Peyer's patch (tissue), 4 donors: ENCODE results near the gene DTX3L.

Source experiments
- POLR2A ChIP-seq, 2 donors: fragments of 450-650 bp; IDR thresholded peaks; one replicate each; pipeline ENCODE4 v1.5.1; 2017; ENCODE audit warnings: antibody characterized with exemption in 2 of 2, mild to moderate bottlenecking in 2 of 2, moderate library complexity in 2 of 2
- TF ChIP-seq, protein P1 (sequence below), 6 experiments: fragments of 450-650 bp in 4 of 6; fragments of 200-600 bp in 2 of 6; sonication (generic) in 1 of 6; IDR thresholded peaks; one replicate each; pipeline ENCODE4 v1.5.1; 2017 to 2019; ENCODE audit warnings: antibody characterized with exemption in 6 of 6, mild to moderate bottlenecking in 3 of 6, moderate library complexity in 1 of 6

DNA sequence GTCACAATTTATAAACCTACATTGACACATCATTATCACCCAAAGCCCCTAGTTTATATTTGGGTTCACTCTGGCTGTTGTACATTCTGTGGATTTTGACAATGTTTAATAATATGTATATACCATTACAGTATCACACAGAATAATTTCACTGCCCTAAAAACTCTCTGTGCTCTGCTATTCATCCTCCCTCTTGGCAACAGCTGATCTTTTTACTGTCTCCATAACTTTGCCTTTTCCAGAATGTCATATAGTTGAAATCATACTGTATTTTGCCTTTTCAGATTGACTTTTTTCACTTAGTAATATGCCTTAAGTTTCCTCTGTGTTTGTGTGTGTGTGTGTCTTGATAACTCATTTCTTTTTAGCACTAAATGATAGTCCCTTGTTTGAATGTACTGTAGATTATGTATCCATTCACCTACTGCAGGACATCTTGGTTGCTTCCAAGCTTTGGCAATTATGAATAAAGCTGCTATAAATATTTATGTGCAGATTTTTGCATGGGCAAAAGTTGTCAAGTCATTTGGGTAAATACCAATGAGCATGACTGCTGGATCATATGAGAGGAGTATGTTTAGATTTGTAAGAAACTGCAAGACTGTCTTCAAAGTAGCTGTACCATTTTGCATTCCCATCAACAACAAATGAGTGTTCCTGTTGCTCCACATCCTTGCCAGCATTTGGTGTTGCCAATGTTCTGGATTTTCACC lies 22.8 kb downstream of the DTX3L start:
- TF ChIP-seq, protein P1, sequence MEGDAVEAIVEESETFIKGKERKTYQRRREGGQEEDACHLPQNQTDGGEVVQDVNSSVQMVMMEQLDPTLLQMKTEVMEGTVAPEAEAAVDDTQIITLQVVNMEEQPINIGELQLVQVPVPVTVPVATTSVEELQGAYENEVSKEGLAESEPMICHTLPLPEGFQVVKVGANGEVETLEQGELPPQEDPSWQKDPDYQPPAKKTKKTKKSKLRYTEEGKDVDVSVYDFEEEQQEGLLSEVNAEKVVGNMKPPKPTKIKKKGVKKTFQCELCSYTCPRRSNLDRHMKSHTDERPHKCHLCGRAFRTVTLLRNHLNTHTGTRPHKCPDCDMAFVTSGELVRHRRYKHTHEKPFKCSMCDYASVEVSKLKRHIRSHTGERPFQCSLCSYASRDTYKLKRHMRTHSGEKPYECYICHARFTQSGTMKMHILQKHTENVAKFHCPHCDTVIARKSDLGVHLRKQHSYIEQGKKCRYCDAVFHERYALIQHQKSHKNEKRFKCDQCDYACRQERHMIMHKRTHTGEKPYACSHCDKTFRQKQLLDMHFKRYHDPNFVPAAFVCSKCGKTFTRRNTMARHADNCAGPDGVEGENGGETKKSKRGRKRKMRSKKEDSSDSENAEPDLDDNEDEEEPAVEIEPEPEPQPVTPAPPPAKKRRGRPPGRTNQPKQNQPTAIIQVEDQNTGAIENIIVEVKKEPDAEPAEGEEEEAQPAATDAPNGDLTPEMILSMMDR (IDR thresholded peaks at IDR 0.05) = no peak
- no peak for TF ChIP-seq POLR2A (IDR thresholded peaks at IDR 0.05)
